Pancreas (tissue), 10 donors: Measurements from ENCODE around the gene MAP2K3. TPM values are rescaled to one million over a fixed set of nuclear protein-coding genes. Genes with fewer than 3 reads are reported as not detected.
A peak's percentile ranks its signal among the peaks of the same experiment; 100 is the strongest.
"Not testable (repeated sequence)": the region's sequence is repeated elsewhere in the genome, so short reads cannot be mapped to it uniquely, and the experiment has no call there.

Experiments
- ATAC-seq, 4 donors: fragments of 200-7000 bp; cut with Tn5 transposase; one replicate each; pipeline versions ENCODE4 v1.8.0 to v1.9.1; 2020; ENCODE audit warnings: mild to moderate bottlenecking in 4 of 4, moderate library complexity in 4 of 4
- DNase-seq, 6 donors: peaks; one replicate each; pipeline ENCODE4 v3.0.0-alpha.2; 2020
- FAIRE-seq: peaks from 2 replicates; lab custom pipeline; 2012; peaks lifted over from hg19 to GRCh38; lab: Jason Lieb, UNC
- H3K27ac ChIP-seq, 4 donors: fragments of 200-600 bp; sonication (generic); 1 replicate in 3 of 4; 2 replicates in 1 of 4; pipeline versions ENCODE4 v1.5.0 to v1.8.0; 2020
- H3K27me3 ChIP-seq, 4 donors: fragments of 200-600 bp; one replicate each; pipeline ENCODE4 v1.8.0; 2021
- H3K36me3 ChIP-seq, 3 donors: fragments of 200-600 bp; sonication (generic) in 1 of 3; one replicate each; pipeline versions ENCODE4 v1.5.0 to v1.8.0; 2020 to 2021
- H3K4me1 ChIP-seq, 3 donors: fragments of 200-600 bp; one replicate each; pipeline ENCODE4 v1.8.0; 2021
- H3K4me3 ChIP-seq, 4 donors: fragments of 200-600 bp; sonication (generic) in 2 of 4; one replicate each; pipeline versions ENCODE4 v1.5.0 to v1.8.0; 2020 to 2021
- H3K9me3 ChIP-seq, 4 donors: fragments of 200-600 bp; one replicate each; pipeline ENCODE4 v1.8.0; 2021
- WGBS, 2 donors: extraction: QIAGEN DNeasy Blood & Tissue Kit; methylation state at CpG; one replicate each; pipeline ENCODE4 v1.1.7; 2013; 5-methylcytosine and 5-hydroxymethylcytosine counted together
- intact Hi-C, 3 donors: fragments of 100-400 bp; cut with DNase I; formaldehyde crosslinking; loops; one replicate each; pipeline versions ENCODE4 v1.11.1 to v1.14.2; 2022
- polyA plus RNA-seq, 2 donors: library from polyadenylated mRNA; stranded (reverse); fragments of 200-250 nt; gene quantifications; one replicate each; pipeline ENCODE4 v1.2.3, GENCODE V29; 2013
- total RNA-seq, 6 donors: library from RNA; stranded (reverse); fragmentation: NEBNext Ultra II Directional in 4 of 6; extraction: Animal tissue kit (Norgen Biotek cat#: 25700) in 4 of 6; gene quantifications; one replicate each; pipeline versions ENCODE4 v1.2.1 to v1.2.4, GENCODE V29; 2021 to 2023
- TF ChIP-seq, protein P1 (sequence below), 4 donors: fragments of 200-600 bp; sonication (generic) in 3 of 4; IDR thresholded peaks; one replicate each; pipeline versions ENCODE4 v1.5.0 to v1.8.0; 2021; ENCODE audit warnings: antibody characterized with exemption in 4 of 4
- donor health status: healthy with polysubstance abuse.
- donor health status: DM: no; HTN: no; CAD: no; lungs with moderate emphysema.
- donor health status: DM: no; HTN: no; CAD: no.
- donor health status: control.
- donor health status: control.
- donor health status: Bipolar disorder and iron deficiency.
- donor health status: DM: yes; HTN: yes; CAD: no.
- donor health status: DM: no; HTN: no; CAD: no.
- donor health status: DM: no; HTN: no; CAD: no.
- donor health status: DM: yes; HTN: yes; CAD: no.

MAP2K3 gene
- total and polyA plus RNA-seq, 8 donors, result 16.4 to 40.9 (median 22.0) TPM

DNA sequence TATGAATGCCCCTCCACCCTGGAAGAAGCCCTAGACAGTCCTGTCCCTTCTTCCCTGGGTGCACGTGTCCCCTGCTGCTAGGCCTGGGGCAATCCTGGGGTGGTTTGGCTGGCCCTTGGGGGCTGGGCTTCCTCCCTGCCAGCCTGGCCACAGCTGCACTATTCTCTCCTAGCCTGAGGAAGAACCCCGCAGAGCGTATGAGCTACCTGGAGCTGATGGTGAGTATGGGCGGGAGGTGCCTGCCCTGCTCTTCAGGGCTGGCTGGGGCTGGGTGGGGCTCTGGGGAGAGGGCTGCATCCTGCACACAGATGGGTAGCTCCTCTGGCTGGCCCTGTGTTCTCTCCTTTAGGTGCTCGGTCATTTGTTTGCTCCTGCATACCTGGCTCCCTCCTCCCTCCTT is 28.8 kb downstream of the MAP2K3 start:
- Histone ChIP-seq H3K27me3 (no peaks in the 10 kb centered on the region), H3K36me3 (peaks cover 0 to 14% (median 0%) of the 10 kb centered on the region in 3 donors), H3K4me3 (no peak overlapping the region), H3K9me3 (no peaks in the 10 kb centered on the region), H3K4me1 (peaks cover 0 to 5% (median 0%) of the 10 kb centered on the region in 3 donors), H3K27ac (no peak overlapping the region)
- intact Hi-C loops, result loop anchor here in 1 of 3 donors (10.0 kb wide), 1 partner anchor 201 kb away; no protein-coding TSS in a partner anchor
- whole genome bisulfite sequencing, 2 donors, result 91 to 92% methylated on average over 5 of the region's 5 CpGs
- FAIRE-seq, result no peak
- TF ChIP-seq, protein P1, sequence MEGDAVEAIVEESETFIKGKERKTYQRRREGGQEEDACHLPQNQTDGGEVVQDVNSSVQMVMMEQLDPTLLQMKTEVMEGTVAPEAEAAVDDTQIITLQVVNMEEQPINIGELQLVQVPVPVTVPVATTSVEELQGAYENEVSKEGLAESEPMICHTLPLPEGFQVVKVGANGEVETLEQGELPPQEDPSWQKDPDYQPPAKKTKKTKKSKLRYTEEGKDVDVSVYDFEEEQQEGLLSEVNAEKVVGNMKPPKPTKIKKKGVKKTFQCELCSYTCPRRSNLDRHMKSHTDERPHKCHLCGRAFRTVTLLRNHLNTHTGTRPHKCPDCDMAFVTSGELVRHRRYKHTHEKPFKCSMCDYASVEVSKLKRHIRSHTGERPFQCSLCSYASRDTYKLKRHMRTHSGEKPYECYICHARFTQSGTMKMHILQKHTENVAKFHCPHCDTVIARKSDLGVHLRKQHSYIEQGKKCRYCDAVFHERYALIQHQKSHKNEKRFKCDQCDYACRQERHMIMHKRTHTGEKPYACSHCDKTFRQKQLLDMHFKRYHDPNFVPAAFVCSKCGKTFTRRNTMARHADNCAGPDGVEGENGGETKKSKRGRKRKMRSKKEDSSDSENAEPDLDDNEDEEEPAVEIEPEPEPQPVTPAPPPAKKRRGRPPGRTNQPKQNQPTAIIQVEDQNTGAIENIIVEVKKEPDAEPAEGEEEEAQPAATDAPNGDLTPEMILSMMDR (IDR thresholded peaks at IDR 0.05), result no peak
- peak in 1 of 6 donors; percentile 5 for DNase-seq
- no peak for ATAC-seq

DNA sequence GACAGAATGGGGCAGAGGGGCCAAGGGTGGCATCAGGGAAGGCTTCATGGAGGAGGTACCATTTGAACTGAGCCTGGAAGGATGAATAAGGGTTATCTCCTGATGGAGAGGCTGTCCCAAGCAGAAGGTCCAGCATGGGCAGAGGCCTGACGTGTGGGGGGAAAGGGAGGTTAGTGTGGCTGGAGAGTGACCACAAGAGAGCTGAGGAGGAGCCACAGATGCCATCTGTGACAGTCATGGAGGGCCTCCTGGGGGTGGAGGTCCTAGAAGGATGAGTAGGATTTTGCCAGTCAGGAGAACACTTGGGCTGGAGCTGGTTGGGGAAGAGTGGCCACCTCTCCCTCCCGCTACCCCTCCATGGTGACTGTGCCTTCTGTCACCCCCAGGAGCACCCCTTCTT is 29.2 kb downstream of the MAP2K3 start:
- H3K36me3 ChIP-seq, FAIRE-seq, H3K9me3 ChIP-seq, H3K4me1 ChIP-seq, H3K27ac ChIP-seq, ATAC-seq, H3K4me3 ChIP-seq, H3K27me3 ChIP-seq: not testable (repeated sequence)
- 86 to 90% methylated on average over 2 of the region's 2 CpGs for WGBS, 2 donors
- peak in 1 of 6 donors; percentile 1 for DNase-seq
- intact Hi-C loops, result loop anchor here in 1 of 3 donors (10.0 kb wide), 1 partner anchor 201 kb away; no protein-coding TSS in a partner anchor

DNA sequence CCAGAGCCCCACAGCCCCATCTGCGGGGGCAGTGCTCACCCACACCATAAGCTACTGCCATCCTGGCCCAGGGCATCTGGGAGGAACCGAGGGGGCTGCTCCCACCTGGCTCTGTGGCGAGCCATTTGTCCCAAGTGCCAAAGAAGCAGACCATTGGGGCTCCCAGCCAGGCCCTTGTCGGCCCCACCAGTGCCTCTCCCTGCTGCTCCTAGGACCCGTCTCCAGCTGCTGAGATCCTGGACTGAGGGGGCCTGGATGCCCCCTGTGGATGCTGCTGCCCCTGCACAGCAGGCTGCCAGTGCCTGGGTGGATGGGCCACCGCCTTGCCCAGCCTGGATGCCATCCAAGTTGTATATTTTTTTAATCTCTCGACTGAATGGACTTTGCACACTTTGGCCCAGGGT is 29.8 kb downstream of the MAP2K3 start:
- not testable (repeated sequence) for H3K36me3 ChIP-seq, H3K27ac ChIP-seq, H3K9me3 ChIP-seq, H3K4me1 ChIP-seq, H3K4me3 ChIP-seq, FAIRE-seq, H3K27me3 ChIP-seq
- 53 to 72% methylated on average over 5 to 7 of the region's 7 CpGs for whole genome bisulfite sequencing, 2 donors
- DNase-seq (peak in 2 of 6 donors; percentile 30 to 70), ATAC-seq (peak; percentile 23 to 43 (median 31))
- intact Hi-C loops, result loop anchor here in 1 of 3 donors (10.0 kb wide), 1 partner anchor 201 kb away; no protein-coding TSS in a partner anchor

DNA sequence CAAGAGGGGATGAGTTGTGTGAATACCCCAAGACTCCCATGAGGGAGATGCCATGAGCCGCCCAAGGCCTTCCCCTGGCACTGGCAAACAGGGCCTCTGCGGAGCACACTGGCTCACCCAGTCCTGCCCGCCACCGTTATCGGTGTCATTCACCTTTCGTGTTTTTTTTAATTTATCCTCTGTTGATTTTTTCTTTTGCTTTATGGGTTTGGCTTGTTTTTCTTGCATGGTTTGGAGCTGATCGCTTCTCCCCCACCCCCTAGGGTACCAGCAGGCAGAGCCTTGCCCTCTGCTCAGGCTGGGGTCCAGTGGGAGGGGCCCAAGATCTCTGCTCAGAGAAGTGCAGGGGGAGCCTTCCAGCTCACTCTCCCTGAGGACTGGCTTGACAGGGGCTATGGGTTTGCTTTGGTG is 30.2 kb downstream of the MAP2K3 start:
- DNase-seq, result peak in 2 of 6 donors; percentile 33 to 43
- not testable (repeated sequence) for FAIRE-seq, H3K4me1 ChIP-seq, H3K27me3 ChIP-seq, H3K9me3 ChIP-seq, H3K36me3 ChIP-seq, H3K27ac ChIP-seq, H3K4me3 ChIP-seq
- 27 to 40% methylated on average over 7 of the region's 7 CpGs for WGBS, 2 donors
- peak in 3 of 4 donors; percentile 13 to 23 (median 18) for ATAC-seq
- intact Hi-C loops, result loop anchor here in 1 of 3 donors (10.0 kb wide), 1 partner anchor 200 kb away; no protein-coding TSS in a partner anchor

DNA sequence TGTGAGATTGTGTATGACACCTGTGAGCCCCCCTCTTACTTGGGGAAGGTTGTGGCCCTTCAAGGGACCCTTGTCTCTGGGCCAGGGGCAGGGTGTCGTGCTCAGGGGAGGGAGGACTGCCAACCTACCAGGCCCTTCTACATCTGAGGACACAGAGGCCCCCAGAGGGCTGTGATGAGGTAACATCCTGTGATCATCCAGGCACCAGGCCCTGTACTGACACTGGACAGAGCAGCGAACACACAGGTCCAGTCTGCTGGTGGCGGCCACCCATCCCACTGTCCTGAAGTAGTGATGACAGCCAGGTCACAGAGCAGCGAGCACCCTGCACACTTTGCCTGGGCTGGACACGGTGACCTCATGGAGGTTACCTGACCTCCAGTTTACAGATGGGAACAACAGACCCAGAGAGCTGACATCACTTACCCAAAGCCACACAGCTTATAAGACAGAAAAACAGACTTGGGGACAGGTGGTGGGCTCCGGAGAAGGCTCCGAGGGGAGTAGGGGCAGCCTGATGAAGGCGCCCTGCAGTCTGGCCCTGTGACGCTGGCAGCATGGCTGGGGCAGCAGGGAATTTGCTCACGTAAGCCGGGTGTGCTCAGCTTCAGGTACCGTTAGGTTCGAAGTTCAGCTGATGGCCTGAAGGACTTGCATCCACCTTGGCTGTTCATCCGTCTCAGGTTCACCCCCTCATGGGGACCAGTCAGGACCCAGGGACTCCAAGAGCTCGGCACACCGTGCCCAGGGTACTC is 30.9 kb downstream of the MAP2K3 start:
- H3K27me3 ChIP-seq, H3K4me1 ChIP-seq, ATAC-seq, H3K36me3 ChIP-seq, H3K9me3 ChIP-seq, H3K27ac ChIP-seq, H3K4me3 ChIP-seq, FAIRE-seq: not testable (repeated sequence)
- peak in 2 of 6 donors; percentile 25 to 47 for DNase-seq
- 91 to 96% methylated on average over 14 of the region's 16 CpGs for WGBS, 2 donors
- intact Hi-C loops, result loop anchor here in 1 of 3 donors (10.0 kb wide), 1 partner anchor 199 kb away; no protein-coding TSS in a partner anchor

DNA sequence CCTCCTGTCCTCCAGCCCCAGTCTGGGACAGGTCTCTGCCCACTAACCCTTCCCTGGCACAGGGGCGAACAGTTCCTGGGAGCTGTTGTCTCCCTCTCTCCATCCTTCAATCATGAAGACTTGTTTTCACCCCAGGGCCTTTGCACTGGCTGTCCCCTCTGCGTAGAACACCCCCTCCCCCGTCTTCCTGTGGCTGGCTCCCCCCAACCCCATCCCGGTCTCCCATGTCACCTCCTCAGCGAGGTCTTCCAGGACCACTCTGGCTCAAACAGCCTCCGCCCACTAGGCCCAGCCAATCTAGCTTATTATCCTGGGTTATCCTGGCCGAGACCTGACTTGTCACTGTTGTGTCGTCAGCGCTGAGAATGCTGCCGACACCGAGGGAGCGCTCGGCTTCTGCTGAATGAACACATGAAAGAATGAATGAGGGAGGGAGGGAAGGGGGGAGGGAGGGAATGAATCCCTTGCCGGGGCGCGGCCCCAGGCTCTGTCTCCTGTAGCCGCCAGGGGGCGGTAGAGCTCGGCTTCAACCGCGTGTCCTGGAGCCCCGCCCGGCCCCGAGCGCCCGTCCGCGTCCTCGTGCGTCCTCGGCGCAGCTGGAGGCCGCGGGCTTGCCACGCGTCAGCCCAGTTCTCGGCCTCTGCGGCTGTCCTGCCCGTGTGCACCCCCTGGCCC is 31.8 kb downstream of the MAP2K3 start:
- H3K36me3 ChIP-seq, H3K27ac ChIP-seq, H3K4me1 ChIP-seq, FAIRE-seq, H3K27me3 ChIP-seq, H3K9me3 ChIP-seq: not testable (repeated sequence)
- DNase-seq (peak in 1 of 6 donors; percentile 24), ATAC-seq (peak; percentile 78 to 89 (median 85))
- intact Hi-C loops, result loop anchor here in 1 of 3 donors (10.0 kb wide), 1 partner anchor 198 kb away; no protein-coding TSS in a partner anchor
- 58 to 83% methylated on average over 5 to 8 of the region's 39 CpGs for WGBS, 2 donors
- H3K4me3 ChIP-seq, result peak overlapping the region in 1 of 4 donors; percentile 12

DNA sequence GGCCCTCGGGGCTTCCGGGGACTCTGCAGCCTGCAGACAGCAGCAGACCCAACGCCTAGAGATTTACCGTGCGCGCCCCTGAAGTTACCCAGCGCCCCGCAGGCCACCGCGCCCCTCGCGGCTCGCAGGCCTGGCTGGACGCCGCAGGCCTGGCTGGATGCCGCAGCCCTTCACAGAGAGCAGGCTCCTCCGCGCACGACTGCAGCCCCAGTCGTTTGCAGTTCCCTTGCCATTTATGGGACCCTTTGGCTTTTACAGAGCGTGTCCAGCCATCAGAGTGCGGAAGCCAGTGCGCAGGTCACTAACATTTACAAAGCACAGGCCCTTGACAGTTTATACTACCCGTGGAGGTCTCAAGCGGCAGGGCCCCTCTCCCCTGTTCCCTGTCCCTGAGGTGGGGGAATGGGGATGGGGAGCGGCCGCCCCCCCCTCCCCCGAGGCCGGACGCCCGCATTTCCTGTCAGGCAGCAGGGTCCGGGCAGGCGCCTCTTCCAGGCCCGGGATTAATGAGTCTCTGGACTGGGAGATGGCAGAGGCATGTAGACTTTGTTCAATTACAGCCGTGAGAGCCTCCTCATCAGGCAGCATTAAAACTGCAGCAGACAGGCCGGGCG is 32.5 kb downstream of the MAP2K3 start:
- WGBS, 2 donors, result 22 to 29% methylated on average over 22 to 33 of the region's 37 CpGs
- H3K4me1 ChIP-seq, FAIRE-seq, H3K36me3 ChIP-seq, H3K9me3 ChIP-seq, H3K27me3 ChIP-seq, H3K27ac ChIP-seq: not testable (repeated sequence)
- peak overlapping the region in 1 of 4 donors; percentile 12 for H3K4me3 ChIP-seq
- peak; percentile 17 to 39 (median 26) for ATAC-seq
- peak in 2 of 6 donors; percentile 31 to 37 for DNase-seq
- intact Hi-C loops, result loop anchor here in 1 of 3 donors (10.0 kb wide), 1 partner anchor 198 kb away; no protein-coding TSS in a partner anchor

DNA sequence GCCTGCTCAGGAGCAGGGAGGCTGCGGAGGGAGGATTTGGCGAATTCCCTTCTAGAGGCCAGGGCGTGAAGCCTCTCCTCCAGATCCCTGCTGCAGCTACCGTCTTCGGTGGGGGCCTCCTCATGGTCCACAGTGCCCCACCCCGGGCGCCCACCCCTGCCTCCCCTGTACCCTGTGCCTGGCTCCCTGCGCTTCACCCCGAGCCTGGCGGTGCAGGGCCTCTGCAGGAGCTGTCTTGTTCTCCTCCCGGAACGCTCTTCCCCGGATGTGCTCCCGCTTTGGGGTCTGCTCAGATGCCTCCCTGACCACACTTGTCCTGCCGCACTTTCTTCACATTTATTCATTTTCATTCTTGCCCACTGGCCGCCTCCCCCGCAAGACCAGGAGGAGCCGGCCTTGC is 33.3 kb downstream of the MAP2K3 start:
- H3K27ac ChIP-seq, H3K9me3 ChIP-seq, FAIRE-seq, H3K27me3 ChIP-seq, H3K4me1 ChIP-seq, H3K36me3 ChIP-seq, H3K4me3 ChIP-seq, ATAC-seq: not testable (repeated sequence)
- intact Hi-C loops, result loop anchor here in 1 of 3 donors (10.0 kb wide), 1 partner anchor 197 kb away; no protein-coding TSS in a partner anchor
- peak in 2 of 6 donors; percentile 41 to 76 for DNase-seq
- WGBS, 2 donors, result 86 to 87% methylated on average over 17 to 18 of the region's 18 CpGs
